H1 (cell line): Measurements from ENCODE around the gene ZSCAN4. TPM values are rescaled to one million over a fixed set of nuclear protein-coding genes. Genes with fewer than 3 reads are reported as not detected.

ENCODE experiments used
- CTCF ChIA-PET: fragments of 300-600 bp; sonication (Branson Sonifier 250); formaldehyde crosslinking; loops from one replicate; lab custom pipeline; 2021; ENCODE audit not compliant: partially characterized antibody; lab: Charles Lee
- POLR2A ChIA-PET: fragments of 300-600 bp; sonication (Branson Sonifier 250); formaldehyde crosslinking; loops from one replicate; lab custom pipeline; 2021; ENCODE audit warnings: inconsistent platforms; ENCODE audit not compliant: partially characterized antibody; lab: Charles Lee
- DNase-seq, 2 experiments: peaks; one replicate each; pipeline versions ENCODE4 v3.0.0 to v3.0.0-alpha.2; 2010 to 2022; ENCODE audit warnings: low spot score in 2 of 2, low read depth in 1 of 2, mixed read lengths in 1 of 2
- FAIRE-seq: peaks from 2 replicates; lab custom pipeline; 2011; peaks lifted over from hg19 to GRCh38; lab: Jason Lieb, UNC
- H2AFZ ChIP-seq: 2 replicates; pipeline ENCODE4 v1.8.1; 2012; ENCODE audit warnings: low read length, inconsistent platforms
- H2AK5ac ChIP-seq: 2 replicates; pipeline ENCODE4 v1.6.1; 2013; ENCODE audit warnings: low read depth, low read length
- H2BK120ac ChIP-seq: replicated peaks from 2 replicates; pipeline ENCODE3; 2013; ENCODE audit warnings: low read depth, low read length, inconsistent platforms
- H2BK12ac ChIP-seq: 2 replicates; pipeline ENCODE4 v1.6.1; 2013; ENCODE audit warnings: low read depth, low read length
- H2BK15ac ChIP-seq: 2 replicates; pipeline ENCODE4 v1.6.1; 2013; ENCODE audit warnings: low read length
- H2BK20ac ChIP-seq: 2 replicates; pipeline ENCODE4 v1.6.1; 2013; ENCODE audit warnings: low read length
- H2BK5ac ChIP-seq: 2 replicates; pipeline ENCODE4 v1.6.1; 2013; ENCODE audit warnings: low read depth, low read length
- H3K14ac ChIP-seq: 2 replicates; pipeline ENCODE4 v1.6.1; 2013; ENCODE audit warnings: inconsistent platforms; ENCODE audit not compliant: insufficient read length
- H3K18ac ChIP-seq: 2 replicates; pipeline ENCODE4 v1.6.1; 2013; ENCODE audit warnings: low read length; ENCODE audit errors: extremely low read depth
- H3K23ac ChIP-seq: 2 replicates; pipeline ENCODE4 v1.6.1; 2013; ENCODE audit warnings: inconsistent platforms; ENCODE audit not compliant: insufficient read length
- H3K23me2 ChIP-seq: 2 replicates; pipeline ENCODE4 v1.6.1; 2013; ENCODE audit warnings: low read depth, low read length
- H3K27ac ChIP-seq: 2 replicates; pipeline ENCODE4 v1.6.1; 2011; ENCODE audit warnings: low read depth, low read length, inconsistent platforms
- H3K27me3 ChIP-seq, 4 experiments: replicated peaks in 1 of 4; 1 replicate in 1 of 4; 2 replicates in 3 of 4; pipeline versions ENCODE4 v1.6.1 to v1.8.1; 2011 to 2013; ENCODE audit warnings: low read length in 3 of 4, mild to moderate bottlenecking in 3 of 4, inconsistent platforms in 2 of 4, mixed read lengths in 2 of 4, moderate library complexity in 1 of 4; ENCODE audit not compliant: control insufficient read depth in 3 of 4, insufficient read depth in 3 of 4; ENCODE audit errors: extremely low read depth in 1 of 4
- H3K36me3 ChIP-seq, 4 experiments: 2 replicates each; pipeline versions ENCODE4 v1.6.1 to v1.8.1; 2011 to 2013; ENCODE audit warnings: mild to moderate bottlenecking in 4 of 4, low read length in 3 of 4, moderate library complexity in 2 of 4, control low read depth in 1 of 4, inconsistent platforms in 1 of 4; ENCODE audit not compliant: insufficient read depth in 4 of 4, control insufficient read depth in 2 of 4
- H3K4ac ChIP-seq: replicated peaks from 2 replicates; pipeline ENCODE3; 2013; ENCODE audit warnings: low read length, low read depth, mixed read lengths, inconsistent platforms; ENCODE audit not compliant: insufficient read length
- H3K4me1 ChIP-seq, 4 experiments: replicated peaks in 1 of 4; 1 replicate in 1 of 4; 2 replicates in 3 of 4; pipeline versions ENCODE4 v1.6.1 to v1.8.1; 2011 to 2013; ENCODE audit warnings: low read length in 3 of 4, inconsistent platforms in 2 of 4, mixed read lengths in 1 of 4; ENCODE audit not compliant: insufficient read depth in 4 of 4, control insufficient read depth in 3 of 4
- H3K4me2 ChIP-seq, 2 experiments: 2 replicates each; pipeline versions ENCODE4 v1.6.1 to v1.8.1; 2011 to 2013; ENCODE audit warnings: low read depth in 2 of 2, low read length in 2 of 2, control low read depth in 1 of 2, inconsistent platforms in 1 of 2, mild to moderate bottlenecking in 1 of 2; ENCODE audit not compliant: insufficient read depth in 1 of 2
- H3K4me3 ChIP-seq, 4 experiments: fragments of 200-600, 300-600 bp in 1 of 4; sonication (generic), shearing (Covaris generic), sonication (Bioruptor Twin) in 1 of 4; 2 replicates each; pipeline versions ENCODE4 v1.5.1 to v1.8.1; 2011 to 2016; ENCODE audit warnings: low read length in 4 of 4, low read depth in 3 of 4, control low read depth in 2 of 4, inconsistent platforms in 2 of 4, mild to moderate bottlenecking in 2 of 4, mixed read lengths in 1 of 4, moderate library complexity in 1 of 4; ENCODE audit not compliant: insufficient read depth in 2 of 4; ENCODE audit errors: extremely low read depth in 1 of 4
- H3K56ac ChIP-seq: replicated peaks from 2 replicates; pipeline ENCODE3; 2013; ENCODE audit warnings: low read depth, mild to moderate bottlenecking, mixed read lengths, low read length, inconsistent platforms; ENCODE audit not compliant: insufficient read length
- H3K79me1 ChIP-seq: 2 replicates; pipeline ENCODE4 v1.6.1; 2013; ENCODE audit warnings: low read depth, low read length, control low read depth
- H3K79me2 ChIP-seq, 2 experiments: 2 replicates each; pipeline versions ENCODE4 v1.6.1 to v1.8.1; 2012 to 2013; ENCODE audit warnings: low read length in 2 of 2, mild to moderate bottlenecking in 2 of 2, inconsistent platforms in 1 of 2; ENCODE audit not compliant: insufficient read depth in 2 of 2, control insufficient read depth in 1 of 2
- H3K9ac ChIP-seq, 4 experiments: replicated peaks in 1 of 4; 1 replicate in 1 of 4; 2 replicates in 3 of 4; pipeline versions ENCODE4 v1.6.1 to v1.8.1; 2011 to 2013; ENCODE audit warnings: low read depth in 3 of 4, low read length in 3 of 4, control low read depth in 2 of 4, mild to moderate bottlenecking in 2 of 4, moderate library complexity in 2 of 4, inconsistent platforms in 1 of 4; ENCODE audit errors: extremely low read depth in 1 of 4
- H3K9me3 ChIP-seq, 2 experiments: 2 replicates each; pipeline versions ENCODE4 v1.6.1 to v1.8.1; 2012 to 2013; ENCODE audit warnings: mild to moderate bottlenecking in 2 of 2, moderate library complexity in 2 of 2, control low read depth in 1 of 2, inconsistent platforms in 1 of 2, low read depth in 1 of 2, low read length in 1 of 2, mixed read lengths in 1 of 2; ENCODE audit not compliant: insufficient read depth in 2 of 2
- H4K20me1 ChIP-seq, 2 experiments: replicated peaks in 1 of 2; 2 replicates each; pipeline versions ENCODE3 to v1.8.1; 2011 to 2013; ENCODE audit warnings: inconsistent platforms in 2 of 2, low read length in 2 of 2, mild to moderate bottlenecking in 1 of 2; ENCODE audit not compliant: insufficient read depth in 2 of 2, control insufficient read depth in 1 of 2
- H4K5ac ChIP-seq: 2 replicates; pipeline ENCODE4 v1.6.1; 2013; ENCODE audit warnings: low read length, low read depth, mixed read lengths, inconsistent platforms; ENCODE audit not compliant: insufficient read length
- H4K8ac ChIP-seq: 2 replicates; pipeline ENCODE4 v1.8.0; 2013; ENCODE audit warnings: mild to moderate bottlenecking, moderate library complexity, low read length, inconsistent platforms; ENCODE audit not compliant: insufficient read depth; ENCODE audit errors: extremely low read depth
- H4K91ac ChIP-seq: replicated peaks from 2 replicates; pipeline ENCODE3; 2013; ENCODE audit warnings: low read length, mixed read lengths, inconsistent platforms; ENCODE audit not compliant: insufficient read length
- ATF2 ChIP-seq: IDR thresholded peaks from 2 replicates; pipeline ENCODE4 v1.6.1; 2012; ENCODE audit warnings: low read length, inconsistent platforms
- BRCA1 ChIP-seq: IDR thresholded peaks from 2 replicates; pipeline ENCODE4 v1.6.1; 2012; ENCODE audit warnings: low read depth, low read length, improper control_type of control experiment
- CBX5 ChIP-seq: fragments of 300-800, 300-1000 bp; sonication (generic); IDR thresholded peaks from 2 replicates; pipeline ENCODE4 v1.7.1; 2016; ENCODE audit warnings: antibody characterized with exemption, low read length, low read depth
- CREB1 ChIP-seq: IDR thresholded peaks from 2 replicates; pipeline ENCODE4 v1.6.1; 2012; ENCODE audit warnings: inconsistent platforms
- HDAC6 ChIP-seq: IDR thresholded peaks from one replicate; pipeline ENCODE4 v1.7.1; 2012; ENCODE audit warnings: low read depth, mild to moderate bottlenecking, inconsistent platforms, low read length, moderate library complexity
- JUND ChIP-seq: IDR thresholded peaks from 2 replicates; pipeline ENCODE4 v1.6.1; 2011; ENCODE audit warnings: mild to moderate bottlenecking, improper control_type of control experiment, low read length
- KDM4A ChIP-seq: IDR thresholded peaks from one replicate; pipeline ENCODE4 v1.7.1; 2012; ENCODE audit warnings: low read depth, mild to moderate bottlenecking, moderate library complexity, low read length, inconsistent platforms; ENCODE audit not compliant: severe bottlenecking
- NANOG ChIP-seq: IDR thresholded peaks from 2 replicates; pipeline ENCODE4 v1.6.1; 2011; ENCODE audit warnings: low read length, low read depth, mild to moderate bottlenecking, inconsistent platforms; ENCODE audit not compliant: insufficient read depth, poor library complexity, severe bottlenecking
- POLR2AphosphoS5 ChIP-seq: IDR thresholded peaks from 2 replicates; pipeline ENCODE4 v1.6.1; 2011; ENCODE audit warnings: low read depth, low read length
- POU5F1 ChIP-seq: IDR thresholded peaks from 2 replicates; pipeline ENCODE4 v1.6.1; 2011; ENCODE audit warnings: low read depth, mild to moderate bottlenecking, low read length, moderate library complexity
- RBBP5 ChIP-seq: IDR thresholded peaks from 2 replicates; pipeline ENCODE4 v1.7.1; 2012; ENCODE audit warnings: low read depth, mild to moderate bottlenecking, inconsistent platforms, low read length, moderate library complexity, borderline replicate concordance
- WGBS, 2 experiments: shearing (Covaris generic) in 1 of 2; methylation state at CpG; one replicate each; pipeline versions ENCODE4 v1.1.6 to v1.1.7; 2013 to 2015; ENCODE audit warnings: low lambda C conversion rate in 2 of 2, mixed read lengths in 2 of 2, inconsistent platforms in 1 of 2, low coverage in 1 of 2, missing lambda C conversion rate in 1 of 2; ENCODE audit not compliant: insufficient replicate concordance in 2 of 2, insufficient coverage in 1 of 2, insufficient read length in 1 of 2; ENCODE audit errors: extremely low coverage in 1 of 2, missing lambda C conversion rate in 1 of 2; 5-methylcytosine and 5-hydroxymethylcytosine counted together
- polyA plus RNA-seq, 7 experiments: library from polyadenylated mRNA; depleted of rRNA in 3 of 7; stranded (reverse) in 5 of 7; unstranded in 2 of 7; fragments of >200 nt in 5 of 7; fragments of 200-250 nt in 2 of 7; gene quantifications; 1 replicate in 5 of 7; 2 replicates in 1 of 7; 4 replicates in 1 of 7; pipeline versions ENCODE4 v1.2.1 to v1.2.3, GENCODE V29; 2011 to 2013; ENCODE audit warnings: missing spikeins in 2 of 7, mixed read lengths in 2 of 7
- total RNA-seq: library from RNA; stranded (reverse); fragmentation: NEBNext Ultra II Directional; extraction: Animal tissue kit (Norgen Biotek cat#: 25700); gene quantifications from 2 replicates; pipeline ENCODE4 v1.2.1, GENCODE V29; 2021

Gene ZSCAN4
- total and polyA plus RNA-seq, 2 of the 8 experiments (the other 6 are each of a cell fraction or from before 2014, with no cell fraction given): not detected

GRCh38 chr19:57671124-57671895 lies 2.6 kb downstream of the ZSCAN4 start:
- Histone ChIP-seq H3K36me3 (no peaks in the 10 kb centered on the region), H3K4me3 (no peak overlapping the region), H2BK5ac (no peak overlapping the region), H4K5ac (no peak overlapping the region), H2AK5ac (no peak overlapping the region), H3K56ac (no peak overlapping the region), H4K91ac (no peak overlapping the region), H3K23me2 (no peaks in the 10 kb centered on the region), H3K4me2 (no peak overlapping the region), H3K9ac (no peak overlapping the region), H3K79me2 (no peaks in the 10 kb centered on the region), H2AFZ (no peak overlapping the region), H4K8ac (no peak overlapping the region), H2BK120ac (no peak overlapping the region), H3K4ac (no peak overlapping the region), H3K27me3 (peaks cover 0 to 4% (median 0%) of the 10 kb centered on the region in 4 experiments; a peak in 2 of 7 replicates), H3K18ac (no peak overlapping the region), H3K4me1 (peaks cover 0 to 3% (median 0%) of the 10 kb centered on the region in 4 experiments; a peak in 1 of 7 replicates), H3K79me1 (no peaks in the 10 kb centered on the region), H3K23ac (no peak overlapping the region), H2BK20ac (no peak overlapping the region), H2BK15ac (no peak overlapping the region), H2BK12ac (no peak overlapping the region), H3K27ac (no peak overlapping the region), H3K9me3 (no peaks in the 10 kb centered on the region), H3K14ac (no peak overlapping the region), H4K20me1 (peaks cover 0 to 1% of the 10 kb centered on the region in 2 experiments)
- ChIA-PET POLR2A (interaction anchor here (0.6 to 2.3 kb wide), 6 partner anchors 9 to 50 kb away, joined by 3 to 11 read pairs (median 4); partner anchors contain the start of gene ZNF551), CTCF (interaction anchor here (0.7 to 2.3 kb wide), 5 partner anchors 11 to 68 kb away, joined by 3 to 8 read pairs (median 3); partner anchors contain the start of genes ZNF154 and ZNF551)
- FAIRE-seq (no peak), DNase-seq (no peak)
- WGBS, 2 experiments: 73% methylated on average over 7 of the region's 7 CpGs; no CpG with 5 or more reads in 1 of the 2 experiments
- TF ChIP-seq CBX5 (no peak), CREB1 (no peak), KDM4A (no peak), HDAC6 (no peak), POU5F1 (no peak), RBBP5 (no peak), BRCA1 (no peak), NANOG (no peak), POLR2AphosphoS5 (no peak), JUND (no peak), ATF2 (no peak)
